ENCODE data around the gene CLEC16A.

CLEC16A gene

GRCh38 chr16:11011326-11011725 lies 67.0 kb downstream of the CLEC16A start:
- Mint-ChIP-seq H3K27ac (no peak overlapping the region), H3K9me3 (no peaks in the 10 kb centered on the region), H3K27me3 (no peaks in the 10 kb centered on the region), H3K36me3 (ENCODE audit: low read depth) (peaks cover 59% of the 10 kb centered on the region), H3K4me1 (ENCODE audit: low read depth) (peaks cover 16% of the 10 kb centered on the region), H3K4me3 (no peak overlapping the region)
- no peak for DNase-seq

GRCh38 chr16:11012841-11013240 lies 68.5 kb downstream of the CLEC16A start:
- Mint-ChIP-seq H3K4me3 (no peak overlapping the region), H3K27ac (no peak overlapping the region), H3K27me3 (no peaks in the 10 kb centered on the region), H3K36me3 (ENCODE audit: low read depth) (peaks cover 57% of the 10 kb centered on the region), H3K9me3 (no peaks in the 10 kb centered on the region), H3K4me1 (ENCODE audit: low read depth) (peaks cover 18% of the 10 kb centered on the region)
- no peak for DNase-seq

- H3K27ac Mint-ChIP-seq, result no peak overlapping the region
- no peaks in the 10 kb centered on the region for H3K9me3 Mint-ChIP-seq
- no peak overlapping the region for H3K4me3 Mint-ChIP-seq
- peaks cover 16% of the 10 kb centered on the region for H3K4me1 Mint-ChIP-seq (ENCODE audit: low read depth)
- H3K27me3 Mint-ChIP-seq, result no peaks in the 10 kb centered on the region
- DNase-seq, result no peak
- H3K36me3 Mint-ChIP-seq (ENCODE audit: low read depth), result peaks cover 52% of the 10 kb centered on the region
These were observed 69.8 kb downstream of the CLEC16A start for GRCh38 chr16:11014136-11014535.

GRCh38 chr16:11015076-11015475 lies 70.7 kb downstream of the CLEC16A start:
- no peaks in the 10 kb centered on the region for H3K9me3 Mint-ChIP-seq
- H3K4me3 Mint-ChIP-seq, result no peak overlapping the region
- peaks cover 17% of the 10 kb centered on the region for H3K4me1 Mint-ChIP-seq (ENCODE audit: low read depth)
- H3K36me3 Mint-ChIP-seq (ENCODE audit: low read depth), result peaks cover 50% of the 10 kb centered on the region
- no peak for DNase-seq
- H3K27ac Mint-ChIP-seq, result no peak overlapping the region
- no peaks in the 10 kb centered on the region for H3K27me3 Mint-ChIP-seq

- DNase-seq, result no peak
- peaks cover 17% of the 10 kb centered on the region for H3K4me1 Mint-ChIP-seq (ENCODE audit: low read depth)
- peaks cover 51% of the 10 kb centered on the region for H3K36me3 Mint-ChIP-seq (ENCODE audit: low read depth)
- H3K4me3 Mint-ChIP-seq, result no peak overlapping the region
- H3K27me3 Mint-ChIP-seq, result no peaks in the 10 kb centered on the region
- no peak overlapping the region for H3K27ac Mint-ChIP-seq
- H3K9me3 Mint-ChIP-seq, result no peaks in the 10 kb centered on the region
These were observed 71.2 kb downstream of the CLEC16A start for GRCh38 chr16:11015607-11016006.

GRCh38 chr16:11016524-11016988 lies 72.2 kb downstream of the CLEC16A start:
- H3K4me3 Mint-ChIP-seq, result no peak overlapping the region
- no peaks in the 10 kb centered on the region for H3K9me3 Mint-ChIP-seq
- peak overlapping the region; percentile 79 for H3K27ac Mint-ChIP-seq
- H3K4me1 Mint-ChIP-seq (ENCODE audit: low read depth), result peaks cover 17% of the 10 kb centered on the region
- DNase-seq, result no peak
- no peaks in the 10 kb centered on the region for H3K27me3 Mint-ChIP-seq
- peaks cover 56% of the 10 kb centered on the region for H3K36me3 Mint-ChIP-seq (ENCODE audit: low read depth)

GRCh38 chr16:11016993-11017392 lies 72.6 kb downstream of the CLEC16A start:
- Mint-ChIP-seq H3K27ac (peak overlapping the region; percentile 79), H3K4me3 (no peak overlapping the region), H3K36me3 (ENCODE audit: low read depth) (peaks cover 58% of the 10 kb centered on the region), H3K27me3 (no peaks in the 10 kb centered on the region), H3K9me3 (no peaks in the 10 kb centered on the region), H3K4me1 (ENCODE audit: low read depth) (peaks cover 21% of the 10 kb centered on the region)
- DNase-seq, result peak; percentile 57

GRCh38 chr16:11017499-11017898 lies 73.1 kb downstream of the CLEC16A start:
- Mint-ChIP-seq H3K4me3 (no peak overlapping the region), H3K27me3 (no peaks in the 10 kb centered on the region), H3K4me1 (ENCODE audit: low read depth) (peaks cover 21% of the 10 kb centered on the region), H3K27ac (peak overlapping the region; percentile 79), H3K9me3 (no peaks in the 10 kb centered on the region), H3K36me3 (ENCODE audit: low read depth) (peaks cover 59% of the 10 kb centered on the region)
- no peak for DNase-seq

- no peaks in the 10 kb centered on the region for H3K27me3 Mint-ChIP-seq
- H3K4me3 Mint-ChIP-seq, result no peak overlapping the region
- H3K4me1 Mint-ChIP-seq (ENCODE audit: low read depth), result peaks cover 43% of the 10 kb centered on the region
- H3K36me3 Mint-ChIP-seq (ENCODE audit: low read depth), result peaks cover 75% of the 10 kb centered on the region
- H3K27ac Mint-ChIP-seq, result peak overlapping the region; percentile 20
- H3K9me3 Mint-ChIP-seq, result no peaks in the 10 kb centered on the region
- no peak for DNase-seq
These were observed 76.0 kb downstream of the CLEC16A start for GRCh38 chr16:11020388-11020787.

GRCh38 chr16:11020792-11021551 lies 76.6 kb downstream of the CLEC16A start:
- Mint-ChIP-seq H3K36me3 (ENCODE audit: low read depth) (peaks cover 81% of the 10 kb centered on the region), H3K27ac (peak overlapping the region; percentile 20), H3K27me3 (no peaks in the 10 kb centered on the region), H3K4me3 (no peak overlapping the region), H3K9me3 (peaks cover 3% of the 10 kb centered on the region), H3K4me1 (ENCODE audit: low read depth) (peaks cover 48% of the 10 kb centered on the region)
- DNase-seq, result no peak

GRCh38 chr16:11022002-11022401 lies 77.6 kb downstream of the CLEC16A start:
- no peak for DNase-seq
- Mint-ChIP-seq H3K27me3 (no peaks in the 10 kb centered on the region), H3K4me1 (ENCODE audit: low read depth) (peaks cover 41% of the 10 kb centered on the region), H3K36me3 (ENCODE audit: low read depth) (peaks cover 86% of the 10 kb centered on the region), H3K27ac (peak overlapping the region; percentile 52), H3K4me3 (no peak overlapping the region), H3K9me3 (peaks cover 11% of the 10 kb centered on the region)

GRCh38 chr16:11023262-11024039 lies 79.1 kb downstream of the CLEC16A start:
- no peak for DNase-seq
- peak overlapping the region; percentile 47 for H3K27ac Mint-ChIP-seq
- peaks cover 19% of the 10 kb centered on the region for H3K9me3 Mint-ChIP-seq
- peaks cover 33% of the 10 kb centered on the region for H3K4me1 Mint-ChIP-seq (ENCODE audit: low read depth)
- no peaks in the 10 kb centered on the region for H3K27me3 Mint-ChIP-seq
- peaks cover 93% of the 10 kb centered on the region for H3K36me3 Mint-ChIP-seq (ENCODE audit: low read depth)
- H3K4me3 Mint-ChIP-seq, result no peak overlapping the region

GRCh38 chr16:11024333-11025053 lies 80.1 kb downstream of the CLEC16A start:
- peaks cover 25% of the 10 kb centered on the region for H3K9me3 Mint-ChIP-seq
- H3K27ac Mint-ChIP-seq, result peak overlapping the region; percentile 92
- H3K4me3 Mint-ChIP-seq, result no peak overlapping the region
- no peak for DNase-seq
- H3K27me3 Mint-ChIP-seq, result no peaks in the 10 kb centered on the region
- peaks cover 97% of the 10 kb centered on the region for H3K36me3 Mint-ChIP-seq (ENCODE audit: low read depth)
- H3K4me1 Mint-ChIP-seq (ENCODE audit: low read depth), result peaks cover 33% of the 10 kb centered on the region

GRCh38 chr16:11025120-11025531 lies 80.8 kb downstream of the CLEC16A start:
- Mint-ChIP-seq H3K27ac (peak overlapping the region; percentile 92), H3K4me1 (ENCODE audit: low read depth) (peaks cover 38% of the 10 kb centered on the region), H3K36me3 (ENCODE audit: low read depth) (peaks cover 97% of the 10 kb centered on the region), H3K9me3 (peaks cover 26% of the 10 kb centered on the region), H3K4me3 (no peak overlapping the region), H3K27me3 (no peaks in the 10 kb centered on the region)
- no peak for DNase-seq

Measured in activated T-cell treated with anti-CD3 and anti-CD28 coated beads, Interleukin-2, amount 50 U/mL, for 24 hours (primary cell).